Measurements from ENCODE around the gene CLPX. TPM values are rescaled to one million over a fixed set of nuclear protein-coding genes. Genes with fewer than 3 reads are reported as not detected.

The CLPX gene
- total RNA-seq, 4 donors from 2014 or later = 12.0 to 72.2 (median 57.4) TPM

DNA sequence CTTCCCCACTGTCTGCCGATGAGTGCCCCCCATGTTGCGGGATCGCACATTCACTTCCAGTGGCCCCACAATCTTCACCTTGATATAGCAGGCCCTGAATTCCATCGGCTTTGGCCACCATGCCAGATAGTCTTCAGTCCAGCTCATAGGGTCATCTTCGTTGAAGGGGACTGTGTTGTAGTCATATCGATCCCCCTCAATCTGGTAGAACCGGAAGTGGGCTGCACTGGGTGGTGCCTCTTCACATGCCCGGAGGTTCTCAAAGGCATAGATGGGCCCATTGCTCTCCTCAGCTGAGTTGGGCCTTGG, 12.1 kb upstream of the CLPX start:
- Histone ChIP-seq H3K27ac (no peak overlapping the region), H3K4me1 (peaks cover 0 to 6% (median 0%) of the 10 kb centered on the region in 4 donors), H3K4me3 (no peak overlapping the region), H3K27me3 (no peaks in the 10 kb centered on the region), H3K36me3 (no peaks in the 10 kb centered on the region), H3K9me3 (no peaks in the 10 kb centered on the region)
- WGBS, 2 donors (ENCODE audit: low coverage in 1 of 2) = 99% methylated on average over 8 of the region's 8 CpGs; no CpG with 5 or more reads in 1 of the 2 donors
- in situ Hi-C loops (cut with MboI; ENCODE audit: low pct_ligation_motif_present in 1 of 4, low pct_unique_long_range_greater_than_20kb in 1 of 4, low sequenced_read_pairs in 3 of 4) (loop anchor here in 2 of 4 donors (10.0 kb wide), 1 partner anchor 68 kb away; no protein-coding TSS in a partner anchor), intact Hi-C loops (cut with DNase I; ENCODE audit: low total_unique reads) (no loop called here)
- TF ChIP-seq EP300 (IDR thresholded peaks at IDR 0.05; ENCODE audit: low read depth) = no peak
- no peak for TF ChIP-seq POLR2A (IDR thresholded peaks at IDR 0.05)
- no peak for TF ChIP-seq POLR2AphosphoS5 (IDR thresholded peaks at IDR 0.05)
- TF ChIP-seq, protein P1, sequence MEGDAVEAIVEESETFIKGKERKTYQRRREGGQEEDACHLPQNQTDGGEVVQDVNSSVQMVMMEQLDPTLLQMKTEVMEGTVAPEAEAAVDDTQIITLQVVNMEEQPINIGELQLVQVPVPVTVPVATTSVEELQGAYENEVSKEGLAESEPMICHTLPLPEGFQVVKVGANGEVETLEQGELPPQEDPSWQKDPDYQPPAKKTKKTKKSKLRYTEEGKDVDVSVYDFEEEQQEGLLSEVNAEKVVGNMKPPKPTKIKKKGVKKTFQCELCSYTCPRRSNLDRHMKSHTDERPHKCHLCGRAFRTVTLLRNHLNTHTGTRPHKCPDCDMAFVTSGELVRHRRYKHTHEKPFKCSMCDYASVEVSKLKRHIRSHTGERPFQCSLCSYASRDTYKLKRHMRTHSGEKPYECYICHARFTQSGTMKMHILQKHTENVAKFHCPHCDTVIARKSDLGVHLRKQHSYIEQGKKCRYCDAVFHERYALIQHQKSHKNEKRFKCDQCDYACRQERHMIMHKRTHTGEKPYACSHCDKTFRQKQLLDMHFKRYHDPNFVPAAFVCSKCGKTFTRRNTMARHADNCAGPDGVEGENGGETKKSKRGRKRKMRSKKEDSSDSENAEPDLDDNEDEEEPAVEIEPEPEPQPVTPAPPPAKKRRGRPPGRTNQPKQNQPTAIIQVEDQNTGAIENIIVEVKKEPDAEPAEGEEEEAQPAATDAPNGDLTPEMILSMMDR (IDR thresholded peaks at IDR 0.05) = no peak
- no peak for DNase-seq

- no peak overlapping the region for H3K27ac ChIP-seq
- no peak for DNase-seq
- TF ChIP-seq, protein P1 (IDR thresholded peaks at IDR 0.05) = no peak
- TF ChIP-seq POLR2AphosphoS5 (IDR thresholded peaks at IDR 0.05) = no peak
- no peak for TF ChIP-seq POLR2A (IDR thresholded peaks at IDR 0.05)
- TF ChIP-seq EP300 (IDR thresholded peaks at IDR 0.05; ENCODE audit: low read depth) = no peak
- H3K4me3 ChIP-seq = no peak overlapping the region
- intact Hi-C loops (cut with DNase I; ENCODE audit: low total_unique reads) = no loop called here
- in situ Hi-C loops (cut with MboI; ENCODE audit: low pct_ligation_motif_present in 1 of 4, low pct_unique_long_range_greater_than_20kb in 1 of 4, low sequenced_read_pairs in 3 of 4) = loop anchor here in 2 of 4 donors (10.0 kb wide), 1 partner anchor 68 kb away; no protein-coding TSS in a partner anchor
- H3K9me3 ChIP-seq = no peaks in the 10 kb centered on the region
- WGBS, 2 donors (ENCODE audit: low coverage in 1 of 2) = 94 to 100% methylated on average over 3 to 19 of the region's 19 CpGs
- H3K4me1 ChIP-seq = peaks cover 0 to 6% (median 0%) of the 10 kb centered on the region in 4 donors
- H3K27me3 ChIP-seq = no peaks in the 10 kb centered on the region
- H3K36me3 ChIP-seq = no peaks in the 10 kb centered on the region
Measured at GRCh38 chr15:65196637-65197336, 11.6 kb upstream of the CLPX start.

GRCh38 chr15:65195548-65195923, 10.4 kb upstream of the CLPX start:
- DNase-seq = no peak
- in situ Hi-C loops (cut with MboI; ENCODE audit: low pct_ligation_motif_present in 1 of 4, low pct_unique_long_range_greater_than_20kb in 1 of 4, low sequenced_read_pairs in 3 of 4) (loop anchor here in 2 of 4 donors (10.0 kb wide), 1 partner anchor 69 kb away; no protein-coding TSS in a partner anchor), intact Hi-C loops (cut with DNase I; ENCODE audit: low total_unique reads) (no loop called here)
- no peaks in the 10 kb centered on the region for H3K27me3 ChIP-seq
- no peaks in the 10 kb centered on the region for H3K36me3 ChIP-seq
- 65 to 73% methylated on average over 3 to 5 of the region's 5 CpGs for WGBS, 2 donors (ENCODE audit: low coverage in 1 of 2)
- TF ChIP-seq POLR2A (IDR thresholded peaks at IDR 0.05) (no peak), EP300 (IDR thresholded peaks at IDR 0.05; ENCODE audit: low read depth) (no peak), POLR2AphosphoS5 (IDR thresholded peaks at IDR 0.05) (no peak)
- TF ChIP-seq, protein P1 (IDR thresholded peaks at IDR 0.05) = no peak
- peak overlapping the region; percentile 26 to 56 (median 46) for H3K27ac ChIP-seq
- no peaks in the 10 kb centered on the region for H3K9me3 ChIP-seq
- no peak overlapping the region for H3K4me3 ChIP-seq
- H3K4me1 ChIP-seq = peaks cover 0 to 6% (median 0%) of the 10 kb centered on the region in 4 donors

- in situ Hi-C loops (cut with MboI; ENCODE audit: low pct_ligation_motif_present in 1 of 4, low pct_unique_long_range_greater_than_20kb in 1 of 4, low sequenced_read_pairs in 3 of 4) (loop anchor here in 2 of 4 donors (10.0 kb wide), 1 partner anchor 70 kb away; no protein-coding TSS in a partner anchor), intact Hi-C loops (cut with DNase I; ENCODE audit: low total_unique reads) (no loop called here)
- Histone ChIP-seq H3K27ac (peak overlapping the region; percentile 26 to 56 (median 46)), H3K27me3 (no peaks in the 10 kb centered on the region), H3K9me3 (no peaks in the 10 kb centered on the region), H3K4me3 (no peak overlapping the region), H3K4me1 (peaks cover 0 to 6% (median 0%) of the 10 kb centered on the region in 4 donors), H3K36me3 (no peaks in the 10 kb centered on the region)
- TF ChIP-seq EP300 (IDR thresholded peaks at IDR 0.05; ENCODE audit: low read depth) = no peak
- no peak for TF ChIP-seq POLR2AphosphoS5 (IDR thresholded peaks at IDR 0.05)
- TF ChIP-seq, protein P1 (IDR thresholded peaks at IDR 0.05) = no peak
- TF ChIP-seq POLR2A (IDR thresholded peaks at IDR 0.05) = no peak
- 48 to 66% methylated on average over 4 to 7 of the region's 7 CpGs for WGBS, 2 donors (ENCODE audit: low coverage in 1 of 2)
- no peak for DNase-seq
Measured at GRCh38 chr15:65194826-65195547, 9.8 kb upstream of the CLPX start.

All from transverse colon (tissue), 4 donors.